Measurements from ENCODE around the gene RNF166. TPM values are rescaled to one million over a fixed set of nuclear protein-coding genes. Genes with fewer than 3 reads are reported as not detected.

Gene RNF166
- total and polyA plus RNA-seq, 4 donors: 6.5 to 9.1 (median 7.6) TPM

- no peaks in the 10 kb centered on the region for H3K27me3 ChIP-seq (ENCODE audit: control insufficient read depth in 4 of 4, insufficient read depth in 4 of 4, low read length in 3 of 4)
- peaks cover 2 to 15% (median 6%) of the 10 kb centered on the region in 4 donors for H3K36me3 ChIP-seq (ENCODE audit: control insufficient read depth in 4 of 4, insufficient read depth in 3 of 4, low read depth in 1 of 4, low read length in 3 of 4)
- no peaks in the 10 kb centered on the region for H3K9me3 ChIP-seq (ENCODE audit: control insufficient read depth in 4 of 4, low read length in 3 of 4)
- peak overlapping the region; percentile 81 to 84 for H3K27ac ChIP-seq (ENCODE audit: low read depth in 1 of 2, low read length in 2 of 2)
- no peak for TF ChIP-seq YY1 (IDR thresholded peaks at IDR 0.05)
- no peak for TF ChIP-seq MAX (IDR thresholded peaks at IDR 0.05)
- no peak for TF ChIP-seq ZBTB33 (IDR thresholded peaks at IDR 0.05)
- TF ChIP-seq EGR1 (IDR thresholded peaks at IDR 0.05; ENCODE audit: low read depth in 2 of 2): no peak
- H3K4me3 ChIP-seq (ENCODE audit: low read depth in 1 of 3, low read length in 3 of 3): no peak overlapping the region
- DNase-seq (ENCODE audit: low spot score): no peak
- peak overlapping the region in 1 of 2 donors; percentile 12 for H3K9ac ChIP-seq (ENCODE audit: low read depth in 1 of 2, low read length in 2 of 2)
- WGBS: 78% methylated on average over 30 of the region's 30 CpGs
- peaks cover 3 to 31% (median 15%) of the 10 kb centered on the region in 4 donors for H3K4me1 ChIP-seq (ENCODE audit: control insufficient read depth in 4 of 4, insufficient read depth in 4 of 4, low read length in 3 of 4)
These were observed 4.4 kb downstream of the RNF166 start for GRCh38 chr16:88701581-88702370.

- TF ChIP-seq JUND (IDR thresholded peaks at IDR 0.05) (no peak), SP1 (IDR thresholded peaks at IDR 0.05) (peak; percentile 27), ATF3 (IDR thresholded peaks at IDR 0.05) (no peak), RXRA (IDR thresholded peaks at IDR 0.05) (no peak), RAD21 (IDR thresholded peaks at IDR 0.05) (peak in 1 of 2 donors; percentile 19), GABPA (IDR thresholded peaks at IDR 0.05 in 1 of 2, conservative IDR thresholded peaks at IDR 0.05 in 1 of 2) (peak in 1 of 2 donors; percentile 70), YY1 (IDR thresholded peaks at IDR 0.05) (no peak), NR2F2 (IDR thresholded peaks at IDR 0.05) (peak; percentile 50)
- H3K9ac ChIP-seq (ENCODE audit: low read depth in 1 of 2, low read length in 2 of 2): peak overlapping the region in 1 of 2 donors; percentile 32
- H3K27ac ChIP-seq (ENCODE audit: low read depth in 1 of 2, low read length in 2 of 2): peak overlapping the region; percentile 81 to 84
- peaks cover 3 to 30% (median 12%) of the 10 kb centered on the region in 4 donors for H3K4me1 ChIP-seq (ENCODE audit: control insufficient read depth in 4 of 4, insufficient read depth in 4 of 4, low read length in 3 of 4)
- H3K36me3 ChIP-seq (ENCODE audit: control insufficient read depth in 4 of 4, insufficient read depth in 3 of 4, low read depth in 1 of 4, low read length in 3 of 4): peaks cover 2 to 15% (median 6%) of the 10 kb centered on the region in 4 donors
- H3K27me3 ChIP-seq (ENCODE audit: control insufficient read depth in 4 of 4, insufficient read depth in 4 of 4, low read length in 3 of 4): no peaks in the 10 kb centered on the region
- peak; percentile 61 for DNase-seq (ENCODE audit: low spot score)
- no peaks in the 10 kb centered on the region for H3K9me3 ChIP-seq (ENCODE audit: control insufficient read depth in 4 of 4, low read length in 3 of 4)
- H3K4me3 ChIP-seq (ENCODE audit: low read depth in 1 of 3, low read length in 3 of 3): no peak overlapping the region
- WGBS: 64% methylated on average over 42 of the region's 42 CpGs
These were observed 5.3 kb downstream of the RNF166 start for GRCh38 chr16:88700636-88701482.

GRCh38 chr16:88700322-88700635 lies 5.9 kb downstream of the RNF166 start:
- H3K4me1 ChIP-seq (ENCODE audit: control insufficient read depth in 4 of 4, insufficient read depth in 4 of 4, low read length in 3 of 4): peaks cover under 1 to 26% (median 9%) of the 10 kb centered on the region in 4 donors
- TF ChIP-seq RAD21 (IDR thresholded peaks at IDR 0.05) (no peak), HNF4G (IDR thresholded peaks at IDR 0.05) (no peak), REST (IDR thresholded peaks at IDR 0.05) (no peak)
- H3K27me3 ChIP-seq (ENCODE audit: control insufficient read depth in 4 of 4, insufficient read depth in 4 of 4, low read length in 3 of 4): no peaks in the 10 kb centered on the region
- H3K36me3 ChIP-seq (ENCODE audit: control insufficient read depth in 4 of 4, insufficient read depth in 3 of 4, low read depth in 1 of 4, low read length in 3 of 4): peaks cover 2 to 15% (median 6%) of the 10 kb centered on the region in 4 donors
- H3K9ac ChIP-seq (ENCODE audit: low read depth in 1 of 2, low read length in 2 of 2): peak overlapping the region in 1 of 2 donors; percentile 32
- WGBS: 72% methylated on average over 14 of the region's 14 CpGs
- peak overlapping the region; percentile 54 to 84 for H3K27ac ChIP-seq (ENCODE audit: low read depth in 1 of 2, low read length in 2 of 2)
- H3K4me3 ChIP-seq (ENCODE audit: low read depth in 1 of 3, low read length in 3 of 3): no peak overlapping the region
- DNase-seq (ENCODE audit: low spot score): no peak
- H3K9me3 ChIP-seq (ENCODE audit: control insufficient read depth in 4 of 4, low read length in 3 of 4): no peaks in the 10 kb centered on the region
